SK-N-SH (cell line): ENCODE data around the gene LRRC42. TPM values are rescaled to one million over a fixed set of nuclear protein-coding genes. Genes with fewer than 3 reads are reported as not detected.

ENCODE experiments used
- CTCF ChIA-PET: fragments of 300-600, 350-600 bp; formaldehyde crosslinking; extraction: SDS; loops from one replicate; lab custom pipeline; 2021; lab: Yijun Ruan, JAX
- POLR2A ChIA-PET: fragments of 350-600 bp; sonication (Branson Sonifier 250); formaldehyde crosslinking; extraction: SDS; loops from one replicate; lab custom pipeline; 2020; ENCODE audit warnings: antibody characterized with exemption, inconsistent platforms; lab: Yijun Ruan, JAX
- DNase-seq: peaks from one replicate; pipeline ENCODE4 v3.0.0; 2012
- H2AFZ ChIP-seq: fragments of 200-600 bp; sonication (generic); 2 replicates; pipeline ENCODE4 v1.8.1; 2016; ENCODE audit warnings: antibody characterized with exemption, mild to moderate bottlenecking, low read depth
- H3F3A ChIP-seq: fragments of 200-600 bp; sonication (generic); replicated peaks from 2 replicates; pipeline ENCODE3; 2016; ENCODE audit warnings: antibody characterized with exemption, mild to moderate bottlenecking; ENCODE audit not compliant: insufficient read depth
- H3K27ac ChIP-seq, 2 experiments: fragments of 200-500 bp in 1 of 2; fragments of 200-600 bp in 1 of 2; sonication (Bioruptor generic) in 1 of 2; sonication (generic), shearing (Covaris generic) in 1 of 2; 2 replicates each; pipeline versions ENCODE4 v1.5.1 to v1.6.1; 2014 to 2016; ENCODE audit warnings: low read depth in 2 of 2, inconsistent platforms in 1 of 2, low read length in 1 of 2, mild to moderate bottlenecking in 1 of 2, mixed read lengths in 1 of 2
- H3K27me3 ChIP-seq: fragments of 200-600 bp; sonication (generic), shearing (Covaris generic); 2 replicates; pipeline ENCODE4 v1.6.1; 2016; ENCODE audit warnings: mixed run types; ENCODE audit not compliant: insufficient read depth
- H3K36me3 ChIP-seq, 2 experiments: fragments of 200-500 bp in 1 of 2; fragments of 200-600 bp in 1 of 2; sonication (Bioruptor generic) in 1 of 2; sonication (generic) in 1 of 2; replicated peaks in 1 of 2; 2 replicates each; pipeline versions ENCODE3 to v1.5.1; 2014 to 2016; ENCODE audit warnings: low read length in 1 of 2, mild to moderate bottlenecking in 1 of 2; ENCODE audit not compliant: insufficient read depth in 2 of 2, control insufficient read depth in 1 of 2
- H3K4me1 ChIP-seq, 2 experiments: fragments of 200-500 bp in 1 of 2; fragments of 200-600 bp in 1 of 2; sonication (Bioruptor generic) in 1 of 2; sonication (generic), shearing (Covaris generic) in 1 of 2; 2 replicates each; pipeline versions ENCODE4 v1.5.1 to v1.6.1; 2014 to 2016; ENCODE audit warnings: low read depth in 1 of 2, low read length in 1 of 2, mixed run types in 1 of 2; ENCODE audit not compliant: insufficient read depth in 2 of 2, control insufficient read depth in 1 of 2
- H3K4me2 ChIP-seq: fragments of 200-600 bp; sonication (generic), shearing (Covaris generic); 2 replicates; pipeline ENCODE4 v1.6.1; 2017; ENCODE audit warnings: mixed run types
- H3K4me3 ChIP-seq, 2 experiments: fragments of 200-500 bp in 1 of 2; fragments of 200-600 bp in 1 of 2; sonication (Bioruptor generic) in 1 of 2; sonication (generic), shearing (Covaris generic) in 1 of 2; 2 replicates each; pipeline versions ENCODE4 v1.5.1 to v1.8.1; 2014 to 2016; ENCODE audit warnings: low read depth in 2 of 2, inconsistent platforms in 1 of 2, low read length in 1 of 2, mild to moderate bottlenecking in 1 of 2, mixed read lengths in 1 of 2, moderate library complexity in 1 of 2
- H3K79me2 ChIP-seq: fragments of 200-600 bp; sonication (generic); 2 replicates; pipeline ENCODE4 v1.8.1; 2017; ENCODE audit warnings: mild to moderate bottlenecking; ENCODE audit not compliant: insufficient read depth
- H3K9ac ChIP-seq: fragments of 200-600 bp; sonication (generic); 2 replicates; pipeline ENCODE4 v1.6.1; 2017; ENCODE audit warnings: mixed run types
- H3K9me2 ChIP-seq: fragments of 200-600 bp; sonication (generic); 2 replicates; pipeline ENCODE4 v1.6.1; 2017; ENCODE audit warnings: mixed run types
- H3K9me3 ChIP-seq: fragments of 200-600 bp; sonication (generic); 2 replicates; pipeline ENCODE4 v1.6.1; 2017; ENCODE audit warnings: mixed run types, mild to moderate bottlenecking, moderate library complexity
- H4K20me1 ChIP-seq: fragments of 200-600 bp; sonication (generic); 2 replicates; pipeline ENCODE4 v1.6.1; 2017; ENCODE audit warnings: mild to moderate bottlenecking, mixed run types; ENCODE audit not compliant: insufficient read depth
- CHD2 ChIP-seq: fragments of 150-350 bp; IDR thresholded peaks from 2 replicates; pipeline ENCODE4 v1.6.1; 2018; ENCODE audit warnings: low read length; ENCODE audit not compliant: partially characterized antibody
- FOSL2 ChIP-seq: IDR thresholded peaks from 2 replicates; pipeline ENCODE4 v1.4.0; 2012; ENCODE audit warnings: low read depth, mild to moderate bottlenecking, moderate library complexity, borderline replicate concordance
- GABPA ChIP-seq: IDR thresholded peaks from 2 replicates; pipeline ENCODE4 v1.4.0; 2012; ENCODE audit warnings: low read depth, mild to moderate bottlenecking
- GATA2 ChIP-seq: sonication (generic); formaldehyde crosslinking; IDR thresholded peaks from 2 replicates; pipeline ENCODE4 v1.5.0; 2020; ENCODE audit warnings: mild to moderate bottlenecking, missing genetic modification reagents
- JUND ChIP-seq: IDR thresholded peaks from 2 replicates; pipeline ENCODE4 v1.4.0; 2012
- NFIC ChIP-seq: IDR thresholded peaks from 2 replicates; pipeline ENCODE4 v1.4.0; 2012; ENCODE audit warnings: borderline replicate concordance
- NRF1 ChIP-seq: IDR thresholded peaks from 2 replicates; pipeline ENCODE4 v1.6.1; 2012; ENCODE audit warnings: low read depth, mild to moderate bottlenecking, low read length
- RAD21 ChIP-seq: IDR thresholded peaks from 2 replicates; pipeline ENCODE4 v1.6.1; 2012; ENCODE audit warnings: mild to moderate bottlenecking, low read length
- TCF12 ChIP-seq: IDR thresholded peaks from 2 replicates; pipeline ENCODE4 v1.4.0; 2012
- WGBS: methylation state at CpG from one replicate; pipeline ENCODE4 v1.1.6; 2017; ENCODE audit warnings: low lambda C conversion rate; 5-methylcytosine and 5-hydroxymethylcytosine counted together
- polyA plus RNA-seq, 3 experiments: library from polyadenylated mRNA; depleted of rRNA; stranded (reverse); fragments of >200 nt; gene quantifications; 2 replicates each; pipeline ENCODE4 v1.2.3, GENCODE V29; 2012
- TF ChIP-seq, protein P1 (sequence below): fragments of 200-600 bp; sonication (generic); IDR thresholded peaks from 2 replicates; pipeline ENCODE4 v1.6.1; 2017; ENCODE audit warnings: antibody characterized with exemption, mild to moderate bottlenecking, moderate library complexity
- TF ChIP-seq, protein P2 (sequence below): IDR thresholded peaks from 2 replicates; pipeline ENCODE4; 2012

Gene LRRC42
- polyA plus RNA-seq, 1 of the 3 experiments (the other 2 are of a cell fraction): 35.0 TPM

- H2AFZ ChIP-seq: no peak overlapping the region
- ChIA-PET POLR2A (no interaction called here), CTCF (interaction anchor here (1.4 kb wide), 1 partner anchor 52 kb away, joined by 4 read pairs; no protein-coding TSS in a partner anchor)
- no peaks in the 10 kb centered on the region for H3K9me3 ChIP-seq
- no peak overlapping the region for H3K4me3 ChIP-seq
- H4K20me1 ChIP-seq: no peaks in the 10 kb centered on the region
- H3K36me3 ChIP-seq: no peaks in the 10 kb centered on the region
- 40% methylated on average over 1 of the region's 9 CpGs for WGBS
- H3K4me2 ChIP-seq: no peak overlapping the region
- no peaks in the 10 kb centered on the region for H3K9me2 ChIP-seq
- H3K4me1 ChIP-seq: no peaks in the 10 kb centered on the region; a peak in 1 of 4 replicates
- TF ChIP-seq CHD2: no peak
- no peaks in the 10 kb centered on the region for H3K79me2 ChIP-seq
- H3F3A ChIP-seq: no peaks in the 10 kb centered on the region
- H3K27me3 ChIP-seq: peaks cover 16% of the 10 kb centered on the region; the same call in 1 of the 2 replicates
- no peak overlapping the region for H3K27ac ChIP-seq
- DNase-seq: no peak
- no peak overlapping the region for H3K9ac ChIP-seq
Measured at GRCh38 chr1:54012008-54012325, 65.8 kb downstream of the LRRC42 start.

GRCh38 chr1:54012863-54013262 lies 66.7 kb downstream of the LRRC42 start:
- no peak overlapping the region for H3K4me3 ChIP-seq
- CTCF ChIA-PET: no interaction called here
- H3K27ac ChIP-seq: no peak overlapping the region
- POLR2A ChIA-PET: no interaction called here
- WGBS: 71% methylated on average over 7 of the region's 8 CpGs
- no peak for TF ChIP-seq TCF12
- no peak for TF ChIP-seq NRF1
- TF ChIP-seq JUND: no peak
- TF ChIP-seq GATA2 (CRISPR knock-in tag): no peak
- TF ChIP-seq, protein P1, sequence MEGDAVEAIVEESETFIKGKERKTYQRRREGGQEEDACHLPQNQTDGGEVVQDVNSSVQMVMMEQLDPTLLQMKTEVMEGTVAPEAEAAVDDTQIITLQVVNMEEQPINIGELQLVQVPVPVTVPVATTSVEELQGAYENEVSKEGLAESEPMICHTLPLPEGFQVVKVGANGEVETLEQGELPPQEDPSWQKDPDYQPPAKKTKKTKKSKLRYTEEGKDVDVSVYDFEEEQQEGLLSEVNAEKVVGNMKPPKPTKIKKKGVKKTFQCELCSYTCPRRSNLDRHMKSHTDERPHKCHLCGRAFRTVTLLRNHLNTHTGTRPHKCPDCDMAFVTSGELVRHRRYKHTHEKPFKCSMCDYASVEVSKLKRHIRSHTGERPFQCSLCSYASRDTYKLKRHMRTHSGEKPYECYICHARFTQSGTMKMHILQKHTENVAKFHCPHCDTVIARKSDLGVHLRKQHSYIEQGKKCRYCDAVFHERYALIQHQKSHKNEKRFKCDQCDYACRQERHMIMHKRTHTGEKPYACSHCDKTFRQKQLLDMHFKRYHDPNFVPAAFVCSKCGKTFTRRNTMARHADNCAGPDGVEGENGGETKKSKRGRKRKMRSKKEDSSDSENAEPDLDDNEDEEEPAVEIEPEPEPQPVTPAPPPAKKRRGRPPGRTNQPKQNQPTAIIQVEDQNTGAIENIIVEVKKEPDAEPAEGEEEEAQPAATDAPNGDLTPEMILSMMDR: no peak
- TF ChIP-seq FOSL2: no peak
- TF ChIP-seq NFIC: no peak
- TF ChIP-seq RAD21: no peak
- TF ChIP-seq GABPA: no peak
- TF ChIP-seq, protein P2, sequence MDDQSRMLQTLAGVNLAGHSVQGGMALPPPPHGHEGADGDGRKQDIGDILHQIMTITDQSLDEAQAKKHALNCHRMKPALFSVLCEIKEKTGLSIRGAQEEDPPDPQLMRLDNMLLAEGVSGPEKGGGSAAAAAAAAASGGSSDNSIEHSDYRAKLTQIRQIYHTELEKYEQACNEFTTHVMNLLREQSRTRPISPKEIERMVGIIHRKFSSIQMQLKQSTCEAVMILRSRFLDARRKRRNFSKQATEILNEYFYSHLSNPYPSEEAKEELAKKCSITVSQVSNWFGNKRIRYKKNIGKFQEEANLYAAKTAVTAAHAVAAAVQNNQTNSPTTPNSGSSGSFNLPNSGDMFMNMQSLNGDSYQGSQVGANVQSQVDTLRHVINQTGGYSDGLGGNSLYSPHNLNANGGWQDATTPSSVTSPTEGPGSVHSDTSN: no peak
- TF ChIP-seq, all 33 proteins: peak for 0
- Histone ChIP-seq H3K9ac (no peak overlapping the region), H3K27me3 (peaks cover 16% of the 10 kb centered on the region; the same call in 1 of the 2 replicates), H3K9me2 (no peaks in the 10 kb centered on the region), H3K4me2 (no peak overlapping the region), H2AFZ (no peak overlapping the region), H3K36me3 (no peaks in the 10 kb centered on the region), H4K20me1 (no peaks in the 10 kb centered on the region), H3K4me1 (no peaks in the 10 kb centered on the region; a peak in 1 of 4 replicates), H3K79me2 (no peaks in the 10 kb centered on the region), H3K9me3 (no peaks in the 10 kb centered on the region), H3F3A (no peaks in the 10 kb centered on the region)
- peak; percentile 11 for DNase-seq
